H9 (cell line): ENCODE results near the gene PSTPIP1. TPM values are rescaled to one million over a fixed set of nuclear protein-coding genes. Genes with fewer than 3 reads are reported as not detected.

Experiments used
- DNase-seq: peaks from one replicate; pipeline ENCODE4 v3.0.0-alpha.2; 2017
- H2AFZ ChIP-seq: one replicate; pipeline ENCODE4 v1.6.1; 2013; ENCODE audit warnings: mild to moderate bottlenecking, low read length, control low read depth, moderate library complexity
- H2AK5ac ChIP-seq: 2 replicates; pipeline ENCODE4 v1.6.1; 2013; ENCODE audit warnings: low read length, control low read depth, mixed read lengths; ENCODE audit not compliant: insufficient read length
- H2BK120ac ChIP-seq: one replicate; pipeline ENCODE4 v1.6.1; 2013; ENCODE audit warnings: low read depth, mild to moderate bottlenecking, low read length, control low read depth, inconsistent platforms; ENCODE audit not compliant: poor library complexity, severe bottlenecking
- H2BK12ac ChIP-seq: 2 replicates; pipeline ENCODE4 v1.6.1; 2013; ENCODE audit warnings: low read length, control low read depth, mixed read lengths, low read depth; ENCODE audit not compliant: insufficient read length
- H2BK15ac ChIP-seq: 2 replicates; pipeline ENCODE4 v1.6.1; 2013; ENCODE audit warnings: low read depth, low read length, control low read depth
- H2BK20ac ChIP-seq: one replicate; pipeline ENCODE4 v1.6.1; 2013; ENCODE audit warnings: low read depth, mild to moderate bottlenecking, low read length, control low read depth, inconsistent platforms; ENCODE audit not compliant: poor library complexity, severe bottlenecking
- H2BK5ac ChIP-seq: 2 replicates; pipeline ENCODE4 v1.6.1; 2013; ENCODE audit warnings: low read length, control low read depth, mixed read lengths; ENCODE audit not compliant: insufficient read length
- H3K14ac ChIP-seq: 2 replicates; pipeline ENCODE4 v1.6.1; 2013; ENCODE audit warnings: low read length, control low read depth; ENCODE audit not compliant: insufficient read depth
- H3K18ac ChIP-seq: 2 replicates; pipeline ENCODE4 v1.6.1; 2013; ENCODE audit warnings: low read depth, mild to moderate bottlenecking, mixed read lengths, low read length, control low read depth; ENCODE audit not compliant: insufficient read length
- H3K23ac ChIP-seq: 2 replicates; pipeline ENCODE4 v1.6.1; 2013; ENCODE audit warnings: low read length, control low read depth, mixed read lengths, low read depth; ENCODE audit not compliant: insufficient read length
- H3K23me2 ChIP-seq: 2 replicates; pipeline ENCODE4 v1.6.1; 2013; ENCODE audit warnings: low read depth, mild to moderate bottlenecking, mixed read lengths, low read length, control low read depth; ENCODE audit not compliant: insufficient read length, poor library complexity, severe bottlenecking
- H3K27ac ChIP-seq: 2 replicates; pipeline ENCODE4 v1.5.1; 2013; ENCODE audit warnings: low read length, control low read depth, mixed read lengths, low read depth; ENCODE audit not compliant: insufficient read length
- H3K27me3 ChIP-seq: 2 replicates; pipeline ENCODE4 v1.6.1; 2013; ENCODE audit warnings: low read length, control low read depth, inconsistent platforms; ENCODE audit not compliant: insufficient read depth
- H3K4ac ChIP-seq: 2 replicates; pipeline ENCODE4 v1.6.1; 2013; ENCODE audit warnings: low read depth, mild to moderate bottlenecking, control low read depth, inconsistent platforms, low read length, moderate library complexity
- H3K4me1 ChIP-seq: 2 replicates; pipeline ENCODE4 v1.6.1; 2013; ENCODE audit warnings: low read length, control low read depth, inconsistent platforms; ENCODE audit not compliant: insufficient read depth
- H3K4me2 ChIP-seq: 2 replicates; pipeline ENCODE4 v1.6.1; 2013; ENCODE audit warnings: low read length, control low read depth, mixed read lengths; ENCODE audit not compliant: insufficient read length, insufficient read depth
- H3K56ac ChIP-seq: 2 replicates; pipeline ENCODE4 v1.6.1; 2013; ENCODE audit warnings: low read depth, mild to moderate bottlenecking, mixed read lengths, low read length, control low read depth; ENCODE audit not compliant: insufficient read length
- H3K79me1 ChIP-seq: 2 replicates; pipeline ENCODE4 v1.6.1; 2013; ENCODE audit warnings: low read depth, mild to moderate bottlenecking, moderate library complexity, low read length, control low read depth, inconsistent platforms; ENCODE audit not compliant: insufficient read depth, poor library complexity, severe bottlenecking
- H3K79me2 ChIP-seq: 2 replicates; pipeline ENCODE4 v1.6.1; 2013; ENCODE audit warnings: low read length, control low read depth, inconsistent platforms; ENCODE audit not compliant: insufficient read depth
- H3K9ac ChIP-seq: 2 replicates; pipeline ENCODE4 v1.6.1; 2013; ENCODE audit warnings: low read length, control low read depth, mixed read lengths; ENCODE audit not compliant: insufficient read length; ENCODE audit errors: extremely low read depth
- H3K9me3 ChIP-seq: one replicate; pipeline ENCODE4 v1.6.1; 2013; ENCODE audit warnings: low read depth, low read length, inconsistent platforms; ENCODE audit not compliant: control insufficient read depth
- H3T11ph ChIP-seq: one replicate; pipeline ENCODE4 v1.6.1; 2013; ENCODE audit warnings: mild to moderate bottlenecking, low read length, control low read depth, inconsistent platforms
- H4K20me1 ChIP-seq: one replicate; pipeline ENCODE4 v1.6.1; 2013; ENCODE audit not compliant: control insufficient read depth, insufficient read length, insufficient read depth
- H4K5ac ChIP-seq: 2 replicates; pipeline ENCODE4 v1.6.1; 2013; ENCODE audit warnings: low read depth, mild to moderate bottlenecking, mixed read lengths, low read length, control low read depth; ENCODE audit not compliant: insufficient read length
- H4K8ac ChIP-seq: replicated peaks from 2 replicates; pipeline ENCODE4 v1.6.1; 2013; ENCODE audit warnings: low read length, control low read depth, mixed read lengths, low read depth; ENCODE audit not compliant: insufficient read length
- H4K91ac ChIP-seq: 2 replicates; pipeline ENCODE4 v1.6.1; 2013; ENCODE audit warnings: low read depth, mild to moderate bottlenecking, moderate library complexity, mixed read lengths, low read length, control low read depth; ENCODE audit not compliant: insufficient read length
- H3K27ac Mint-ChIP-seq, 3 experiments: 2 replicates in 2 of 3; 3 replicates in 1 of 3; pipeline ENCODE4 v1.8.0; 2020 to 2021; ENCODE audit warnings: mixed read lengths in 3 of 3, mild to moderate bottlenecking in 1 of 3, moderate library complexity in 1 of 3
- H3K27me3 Mint-ChIP-seq: 2 replicates; pipeline ENCODE4 v1.8.0; 2021; ENCODE audit warnings: low read depth, mild to moderate bottlenecking, moderate library complexity, mixed read lengths
- H3K36me3 Mint-ChIP-seq, 3 experiments: 2 replicates in 2 of 3; 3 replicates in 1 of 3; pipeline ENCODE4 v1.8.0; 2020 to 2021; ENCODE audit warnings: low read depth in 3 of 3, mixed read lengths in 3 of 3; ENCODE audit not compliant: insufficient read depth in 1 of 3
- H3K4me1 Mint-ChIP-seq, 2 experiments: 2 replicates each; pipeline ENCODE4 v1.8.0; 2020; ENCODE audit warnings: mixed read lengths in 2 of 2
- H3K4me3 Mint-ChIP-seq, 2 experiments: 2 replicates in 1 of 2; 3 replicates in 1 of 2; pipeline ENCODE4 v1.8.0; 2020 to 2021; ENCODE audit warnings: mild to moderate bottlenecking in 2 of 2, mixed read lengths in 2 of 2, moderate library complexity in 1 of 2
- H3K9me3 Mint-ChIP-seq, 2 experiments: 2 replicates in 1 of 2; 3 replicates in 1 of 2; pipeline ENCODE4 v1.8.0; 2020; ENCODE audit warnings: mild to moderate bottlenecking in 2 of 2, mixed read lengths in 2 of 2, moderate library complexity in 1 of 2
- CTCF ChIP-seq: fragments of 200-600 bp; sonication (generic); conservative IDR thresholded peaks from 3 replicates; pipeline ENCODE4 v1.8.0; 2021; ENCODE audit warnings: antibody characterized with exemption, mild to moderate bottlenecking
- WGBS: extraction: QIAGEN DNeasy Blood & Tissue Kit; methylation state at CpG from one replicate; pipeline ENCODE4 v1.1.7; 2013; ENCODE audit warnings: missing lambda C conversion rate, low lambda C conversion rate, mixed read lengths; ENCODE audit not compliant: insufficient read length; ENCODE audit errors: extremely low coverage; 5-methylcytosine and 5-hydroxymethylcytosine counted together
- total RNA-seq: library from RNA; stranded (reverse); gene quantifications from 2 replicates; pipeline ENCODE4 v1.2.1, GENCODE V29; 2021

Gene PSTPIP1
- total RNA-seq, 1 experiment from 2014 or later: 1.8 TPM

DNA sequence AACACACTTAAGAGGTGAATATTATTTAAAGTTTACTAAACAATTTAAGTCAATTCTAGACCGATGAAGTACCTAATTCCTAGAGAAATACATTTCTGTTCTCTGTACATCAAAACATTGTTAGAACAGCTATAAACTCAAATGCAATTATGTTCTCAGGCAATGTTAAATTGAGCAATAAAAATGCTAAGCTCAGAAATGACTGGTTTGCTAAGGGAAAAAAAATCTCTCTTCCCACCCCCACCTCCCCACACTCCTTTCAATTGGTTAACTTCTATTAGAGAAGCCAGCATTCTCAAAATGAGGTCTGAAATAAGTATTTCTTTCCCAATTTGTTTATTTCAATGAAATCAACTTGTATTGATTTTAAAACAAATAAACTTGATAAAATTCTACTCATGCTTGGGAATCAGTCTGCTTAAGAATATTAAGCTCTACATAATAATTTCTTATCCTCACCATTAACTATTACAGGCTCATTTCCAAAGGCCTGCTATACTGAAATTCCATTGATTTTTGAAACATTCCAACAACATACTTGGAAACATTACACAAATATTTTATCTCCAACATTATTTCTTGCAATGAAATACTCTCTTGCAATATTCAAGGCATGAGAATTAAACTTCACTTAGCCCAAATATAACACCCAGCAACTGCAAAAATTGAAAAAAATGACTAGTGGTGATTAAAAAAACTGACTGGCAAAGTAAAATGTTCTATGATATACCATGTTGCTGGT is 53.4 kb downstream of the PSTPIP1 start:
- no peak overlapping the region for H3K4me2 ChIP-seq
- no peaks in the 10 kb centered on the region for H4K20me1 ChIP-seq
- no peak overlapping the region for H3K23ac ChIP-seq
- Mint-ChIP-seq H3K27me3 (no peaks in the 10 kb centered on the region), H3K4me1 (peaks cover 0 to 3% of the 10 kb centered on the region in 2 experiments; a peak in 1 of 4 replicates), H3K9me3 (no peaks in the 10 kb centered on the region), H3K27ac (no peak overlapping the region), H3K36me3 (peaks cover 13 to 64% (median 61%) of the 10 kb centered on the region in 3 experiments; a peak in 6 of 7 replicates), H3K4me3 (no peak overlapping the region)
- no peak overlapping the region for H4K5ac ChIP-seq
- H3K27me3 ChIP-seq: no peaks in the 10 kb centered on the region
- no peak overlapping the region for H3K9ac ChIP-seq
- H3K27ac ChIP-seq: no peak overlapping the region
- H2AFZ ChIP-seq: no peak overlapping the region
- TF ChIP-seq CTCF: no peak
- no peak overlapping the region for H2BK5ac ChIP-seq
- H3K4me1 ChIP-seq: no peaks in the 10 kb centered on the region
- no peak for DNase-seq
- WGBS: no CpG with 5 or more reads among the region's 1 CpG
- H2BK15ac ChIP-seq: no peak overlapping the region
- no peak overlapping the region for H2BK120ac ChIP-seq
- no peak overlapping the region for H3K4ac ChIP-seq
- no peak overlapping the region for H2BK12ac ChIP-seq
- H3K23me2 ChIP-seq: no peaks in the 10 kb centered on the region
- H3K79me1 ChIP-seq: no peaks in the 10 kb centered on the region
- H3K9me3 ChIP-seq: no peaks in the 10 kb centered on the region
- H3K14ac ChIP-seq: no peak overlapping the region
- no peaks in the 10 kb centered on the region for H3K79me2 ChIP-seq
- no peak overlapping the region for H4K8ac ChIP-seq
- no peak overlapping the region for H2BK20ac ChIP-seq
- H4K91ac ChIP-seq: no peak overlapping the region
- H3T11ph ChIP-seq: no peak overlapping the region
- no peak overlapping the region for H2AK5ac ChIP-seq
- no peak overlapping the region for H3K56ac ChIP-seq
- no peak overlapping the region for H3K18ac ChIP-seq
